GM12865 (cell line): ENCODE data around the gene SQOR.

Source experiments
- DNase-seq: peaks from one replicate; pipeline ENCODE4 v3.0.0; 2010; ENCODE audit warnings: low read depth
- H3K4me3 ChIP-seq: 2 replicates; pipeline ENCODE4 v1.5.1; 2011; ENCODE audit warnings: mild to moderate bottlenecking, low read depth, low read length, control low read depth
- TF ChIP-seq, protein P1 (sequence below): IDR thresholded peaks from 2 replicates; pipeline ENCODE4 v1.5.1; 2011; ENCODE audit warnings: low read length, control low read depth, low read depth, inconsistent platforms; ENCODE audit not compliant: insufficient read depth; ENCODE audit errors: missing control alignments

Gene SQOR

GRCh38 chr15:45678459-45679178, 43.8 kb downstream of the SQOR start:
- DNase-seq, result no peak
- no peak overlapping the region for H3K4me3 ChIP-seq
- TF ChIP-seq, protein P1, sequence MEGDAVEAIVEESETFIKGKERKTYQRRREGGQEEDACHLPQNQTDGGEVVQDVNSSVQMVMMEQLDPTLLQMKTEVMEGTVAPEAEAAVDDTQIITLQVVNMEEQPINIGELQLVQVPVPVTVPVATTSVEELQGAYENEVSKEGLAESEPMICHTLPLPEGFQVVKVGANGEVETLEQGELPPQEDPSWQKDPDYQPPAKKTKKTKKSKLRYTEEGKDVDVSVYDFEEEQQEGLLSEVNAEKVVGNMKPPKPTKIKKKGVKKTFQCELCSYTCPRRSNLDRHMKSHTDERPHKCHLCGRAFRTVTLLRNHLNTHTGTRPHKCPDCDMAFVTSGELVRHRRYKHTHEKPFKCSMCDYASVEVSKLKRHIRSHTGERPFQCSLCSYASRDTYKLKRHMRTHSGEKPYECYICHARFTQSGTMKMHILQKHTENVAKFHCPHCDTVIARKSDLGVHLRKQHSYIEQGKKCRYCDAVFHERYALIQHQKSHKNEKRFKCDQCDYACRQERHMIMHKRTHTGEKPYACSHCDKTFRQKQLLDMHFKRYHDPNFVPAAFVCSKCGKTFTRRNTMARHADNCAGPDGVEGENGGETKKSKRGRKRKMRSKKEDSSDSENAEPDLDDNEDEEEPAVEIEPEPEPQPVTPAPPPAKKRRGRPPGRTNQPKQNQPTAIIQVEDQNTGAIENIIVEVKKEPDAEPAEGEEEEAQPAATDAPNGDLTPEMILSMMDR, result no peak

GRCh38 chr15:45684533-45684932, 49.7 kb downstream of the SQOR start:
- TF ChIP-seq, protein P1, result no peak
- no peak for DNase-seq
- no peak overlapping the region for H3K4me3 ChIP-seq

DNA sequence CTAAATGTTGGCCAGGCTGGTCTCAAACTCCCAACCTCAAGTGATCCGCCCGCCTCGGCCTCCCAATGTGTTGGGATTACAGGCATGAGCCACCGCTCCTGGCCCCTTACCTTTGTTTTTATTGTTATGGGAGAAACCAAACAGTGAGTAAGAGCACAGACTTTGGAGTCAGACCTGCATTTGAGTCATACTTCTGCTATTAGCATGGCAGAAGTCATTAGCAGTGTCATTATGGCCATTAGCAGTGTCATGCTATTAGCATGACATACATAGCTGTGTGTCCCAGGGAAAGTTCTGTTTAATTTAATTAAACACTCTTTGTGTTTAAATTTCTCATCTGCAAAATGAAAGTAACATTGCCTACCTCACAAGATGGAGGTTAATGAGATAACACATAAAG, 54.8 kb downstream of the SQOR start:
- no peak overlapping the region for H3K4me3 ChIP-seq
- TF ChIP-seq, protein P1, result no peak
- no peak for DNase-seq

GRCh38 chr15:45690581-45691260, 55.9 kb downstream of the SQOR start:
- no peak for DNase-seq
- no peak overlapping the region for H3K4me3 ChIP-seq
- TF ChIP-seq, protein P1, result no peak

DNA sequence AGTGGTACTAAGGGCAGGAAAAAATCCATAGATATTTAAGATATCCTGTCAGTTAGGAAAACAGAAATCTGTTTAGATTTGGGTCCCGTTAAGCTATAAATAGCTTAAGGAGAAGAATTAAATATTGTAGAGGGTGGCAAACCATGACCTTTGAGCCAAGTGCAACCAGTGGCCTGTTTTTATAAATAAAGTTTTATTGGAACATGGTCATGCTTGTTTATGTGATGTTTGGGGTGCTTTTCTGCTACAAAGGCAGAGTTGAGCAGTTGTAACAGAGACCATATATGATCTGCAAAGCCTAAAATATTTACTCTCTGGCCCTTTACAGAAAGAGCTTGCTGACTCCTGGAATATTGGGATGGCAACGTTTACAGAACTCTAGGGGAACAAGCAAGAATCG, 66.3 kb downstream of the SQOR start:
- no peak overlapping the region for H3K4me3 ChIP-seq
- TF ChIP-seq, protein P1, result no peak
- no peak for DNase-seq

GRCh38 chr15:45702041-45702440, 67.2 kb downstream of the SQOR start:
- TF ChIP-seq, protein P1, result no peak
- no peak overlapping the region for H3K4me3 ChIP-seq
- DNase-seq, result no peak
